ENCODE data around the gene CDC14B.
"Not testable (repeated sequence)": the region's sequence is repeated elsewhere in the genome, so short reads cannot be mapped to it uniquely, and the experiment has no call there.

The CDC14B gene

GRCh38 chr9:96524764-96525163, 94.9 kb downstream of the CDC14B start:
- no peak for DNase-seq

GRCh38 chr9:96524045-96524444, 95.6 kb downstream of the CDC14B start:
- DNase-seq: no peak

- no peak for DNase-seq
Measured at GRCh38 chr9:96523374-96523773, 96.3 kb downstream of the CDC14B start.

- DNase-seq: no peak
Measured at GRCh38 chr9:96522366-96522765, 97.3 kb downstream of the CDC14B start.

- no peak for DNase-seq
Measured at GRCh38 chr9:96519787-96520186, 99.9 kb downstream of the CDC14B start.

- DNase-seq: no peak
Measured at GRCh38 chr9:96519095-96519494, 100.5 kb downstream of the CDC14B start.

- no peak for DNase-seq
Measured at GRCh38 chr9:96515621-96516470, 103.8 kb downstream of the CDC14B start.

- no peak for DNase-seq
Measured at GRCh38 chr9:96514800-96515158, 104.9 kb downstream of the CDC14B start.

GRCh38 chr9:96514108-96514799, 105.4 kb downstream of the CDC14B start:
- DNase-seq: no peak

GRCh38 chr9:96513622-96514021, 106.0 kb downstream of the CDC14B start:
- no peak for DNase-seq

- no peak for DNase-seq
Measured at GRCh38 chr9:96512240-96512639, 107.4 kb downstream of the CDC14B start.

GRCh38 chr9:96510258-96510657, 109.4 kb downstream of the CDC14B start:
- DNase-seq: no peak

- no peak for DNase-seq
Measured at GRCh38 chr9:96509848-96510247, 109.8 kb downstream of the CDC14B start.

GRCh38 chr9:96509026-96509425, 110.6 kb downstream of the CDC14B start:
- DNase-seq: no peak

GRCh38 chr9:96508227-96508940, 111.3 kb downstream of the CDC14B start:
- no peak for DNase-seq

GRCh38 chr9:96505316-96505991, 114.2 kb downstream of the CDC14B start:
- DNase-seq: no peak

- DNase-seq: no peak
Measured at GRCh38 chr9:96503918-96504317, 115.7 kb downstream of the CDC14B start.

- DNase-seq: not testable (repeated sequence)
Measured at GRCh38 chr9:96503374-96503748, 116.3 kb downstream of the CDC14B start.

GRCh38 chr9:96502539-96503373, 116.9 kb downstream of the CDC14B start:
- no peak for DNase-seq

GRCh38 chr9:96501633-96502538, 117.8 kb downstream of the CDC14B start:
- DNase-seq: no peak

Data from activated CD8-positive, alpha-beta memory T cell treated with anti-CD3 and anti-CD28 coated beads, Interleukin-2, amount 50 U/mL, for 4 hours (primary cell).